ENCODE measurements around the gene PPM1H. TPM values are rescaled to one million over a fixed set of nuclear protein-coding genes. Genes with fewer than 3 reads are reported as not detected.

PPM1H gene
- polyA plus RNA-seq, 1 experiment, result 2.3 TPM

DNA sequence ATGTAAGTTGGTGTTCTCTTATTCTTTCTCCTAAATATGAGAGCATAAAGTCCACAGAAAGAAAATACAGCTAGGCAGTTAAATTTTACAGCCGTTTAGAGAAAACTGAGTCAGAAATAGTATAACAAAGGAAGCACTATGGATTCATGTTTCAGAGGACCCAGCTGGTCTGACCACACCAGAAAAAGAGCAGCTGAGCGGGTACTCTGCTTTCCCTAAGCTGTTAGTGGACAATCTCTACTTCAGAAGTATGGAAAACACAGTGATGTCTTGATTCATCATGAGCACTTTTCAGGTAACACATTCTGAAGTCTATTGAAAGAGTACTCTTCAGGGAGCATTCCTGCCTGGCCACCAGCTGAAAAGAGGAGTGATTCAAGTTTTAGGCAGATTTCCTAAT lies 12.4 kb downstream of the PPM1H start:
- POLR2A ChIA-PET, result no interaction called here
- CTCF ChIA-PET, result interaction anchor here (1.3 to 1.4 kb wide), 2 partner anchors 12 to 147 kb away, joined by 5 to 7 read pairs; partner anchors contain the start of gene PPM1H
- Histone ChIP-seq H3K4me3 (ENCODE audit: low read depth, low read length) (no peak overlapping the region), H3K27me3 (ENCODE audit: control insufficient read depth, insufficient read depth, low read length) (no peaks in the 10 kb centered on the region), H3K36me3 (ENCODE audit: control insufficient read depth, insufficient read depth, low read length) (no peaks in the 10 kb centered on the region)
- no peak for DNase-seq (ENCODE audit: low read depth)
- TF ChIP-seq, protein P1, sequence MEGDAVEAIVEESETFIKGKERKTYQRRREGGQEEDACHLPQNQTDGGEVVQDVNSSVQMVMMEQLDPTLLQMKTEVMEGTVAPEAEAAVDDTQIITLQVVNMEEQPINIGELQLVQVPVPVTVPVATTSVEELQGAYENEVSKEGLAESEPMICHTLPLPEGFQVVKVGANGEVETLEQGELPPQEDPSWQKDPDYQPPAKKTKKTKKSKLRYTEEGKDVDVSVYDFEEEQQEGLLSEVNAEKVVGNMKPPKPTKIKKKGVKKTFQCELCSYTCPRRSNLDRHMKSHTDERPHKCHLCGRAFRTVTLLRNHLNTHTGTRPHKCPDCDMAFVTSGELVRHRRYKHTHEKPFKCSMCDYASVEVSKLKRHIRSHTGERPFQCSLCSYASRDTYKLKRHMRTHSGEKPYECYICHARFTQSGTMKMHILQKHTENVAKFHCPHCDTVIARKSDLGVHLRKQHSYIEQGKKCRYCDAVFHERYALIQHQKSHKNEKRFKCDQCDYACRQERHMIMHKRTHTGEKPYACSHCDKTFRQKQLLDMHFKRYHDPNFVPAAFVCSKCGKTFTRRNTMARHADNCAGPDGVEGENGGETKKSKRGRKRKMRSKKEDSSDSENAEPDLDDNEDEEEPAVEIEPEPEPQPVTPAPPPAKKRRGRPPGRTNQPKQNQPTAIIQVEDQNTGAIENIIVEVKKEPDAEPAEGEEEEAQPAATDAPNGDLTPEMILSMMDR (IDR thresholded peaks at IDR 0.05; ENCODE audit: insufficient read depth, low read depth, low read length), result no peak

DNA sequence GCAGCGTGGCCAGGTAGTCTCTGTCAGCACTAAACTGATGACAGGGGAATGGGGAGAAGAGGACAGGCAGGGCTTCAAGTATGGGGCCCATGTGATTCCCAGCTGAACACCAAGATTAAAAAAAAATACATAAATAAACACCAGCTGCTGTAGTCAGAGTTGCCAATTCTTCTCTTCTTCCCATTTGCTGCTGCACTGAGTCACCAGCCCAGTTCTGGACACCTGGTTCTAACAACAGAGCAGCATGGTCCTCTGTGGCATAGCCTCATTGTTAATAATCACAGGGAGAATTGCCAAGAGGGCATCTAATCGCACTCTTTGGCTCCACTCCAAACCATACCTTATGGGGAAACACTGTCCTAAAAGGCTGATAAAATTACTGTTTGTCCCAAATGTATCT lies 15.1 kb downstream of the PPM1H start:
- DNase-seq (ENCODE audit: low read depth), result peak; percentile 51
- TF ChIP-seq, protein P1 (IDR thresholded peaks at IDR 0.05; ENCODE audit: insufficient read depth, low read depth, low read length), result no peak
- Histone ChIP-seq H3K27me3 (ENCODE audit: control insufficient read depth, insufficient read depth, low read length) (no peaks in the 10 kb centered on the region), H3K4me3 (ENCODE audit: low read depth, low read length) (no peak overlapping the region), H3K36me3 (ENCODE audit: control insufficient read depth, insufficient read depth, low read length) (no peaks in the 10 kb centered on the region)
- CTCF ChIA-PET, result interaction anchor here (0.6 to 1.3 kb wide), 3 partner anchors 72 to 107 kb away, joined by 3 to 4 read pairs (median 3); no protein-coding TSS in a partner anchor
- POLR2A ChIA-PET, result no interaction called here

DNA sequence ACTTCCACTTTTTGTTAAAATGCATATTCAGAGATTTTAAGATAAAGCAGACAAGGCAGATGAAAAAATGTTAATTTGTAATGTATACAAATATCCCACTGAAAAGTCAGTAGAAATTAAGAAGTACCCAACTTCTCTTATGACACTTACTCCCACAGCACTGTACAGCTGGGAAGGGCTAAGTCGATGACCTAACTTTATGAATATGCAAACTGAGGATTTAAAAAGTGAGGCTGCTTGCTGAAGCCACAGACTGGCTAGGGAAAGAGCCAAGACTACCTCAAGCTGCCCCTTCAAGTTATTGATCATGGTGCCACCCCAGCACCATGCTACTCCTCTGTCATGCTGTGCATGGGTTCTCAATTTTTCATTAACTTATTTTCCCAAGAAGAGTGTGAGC lies 17.0 kb downstream of the PPM1H start:
- POLR2A ChIA-PET, result no interaction called here
- CTCF ChIA-PET, result interaction anchor here (1.0 kb wide), 1 partner anchor 13 kb away, joined by 3 read pairs; no protein-coding TSS in a partner anchor
- Histone ChIP-seq H3K27me3 (ENCODE audit: control insufficient read depth, insufficient read depth, low read length) (no peaks in the 10 kb centered on the region; the same call in 1 of the 2 replicates), H3K4me3 (ENCODE audit: low read depth, low read length) (no peak overlapping the region), H3K36me3 (ENCODE audit: control insufficient read depth, insufficient read depth, low read length) (no peaks in the 10 kb centered on the region)
- TF ChIP-seq, protein P1 (IDR thresholded peaks at IDR 0.05; ENCODE audit: insufficient read depth, low read depth, low read length), result no peak
- no peak for DNase-seq (ENCODE audit: low read depth)

DNA sequence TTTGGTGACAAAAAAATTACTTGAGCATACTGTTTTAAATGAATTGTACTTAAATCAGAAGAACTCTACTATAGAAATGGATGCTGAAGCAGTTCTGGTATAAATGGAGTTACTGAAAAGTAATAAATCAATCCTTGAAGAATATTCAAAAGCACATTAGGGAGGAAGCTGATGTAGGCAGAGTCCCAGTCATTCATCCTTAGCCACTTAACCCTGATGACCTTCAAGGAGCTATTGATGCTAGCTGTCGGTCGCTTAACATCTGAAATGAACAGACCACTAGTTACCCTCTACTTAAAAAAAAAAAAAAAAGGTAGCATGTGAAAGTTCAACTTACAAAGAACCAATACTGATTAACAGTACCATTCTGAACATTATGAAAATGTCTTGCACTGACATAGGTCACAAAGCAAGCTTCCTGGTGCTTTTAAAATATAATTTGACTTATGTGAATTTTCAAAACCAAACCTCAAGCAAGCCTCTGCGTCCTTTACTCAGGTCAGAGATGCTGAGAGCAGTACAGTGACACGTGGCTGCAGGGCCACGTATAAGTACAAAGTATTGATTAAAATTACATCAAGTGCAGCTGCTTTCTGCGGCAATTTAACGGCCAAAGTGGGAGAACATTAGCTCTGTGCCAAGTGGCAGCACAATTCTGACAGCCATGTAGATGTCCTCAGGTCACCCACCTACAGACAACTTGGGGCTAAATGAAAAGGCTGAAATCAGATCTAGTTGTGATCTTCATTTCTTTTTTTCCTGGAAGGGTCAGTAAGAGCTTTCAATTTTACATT lies 18.1 kb downstream of the PPM1H start:
- Histone ChIP-seq H3K27me3 (ENCODE audit: control insufficient read depth, insufficient read depth, low read length) (no peaks in the 10 kb centered on the region; the same call in 1 of the 2 replicates), H3K4me3 (ENCODE audit: low read depth, low read length) (no peak overlapping the region), H3K36me3 (ENCODE audit: control insufficient read depth, insufficient read depth, low read length) (no peaks in the 10 kb centered on the region)
- CTCF ChIA-PET, result interaction anchor here (0.9 to 1.2 kb wide), 5 partner anchors 17 to 72 kb away, joined by 3 read pairs; no protein-coding TSS in a partner anchor
- POLR2A ChIA-PET, result no interaction called here
- TF ChIP-seq, protein P1 (IDR thresholded peaks at IDR 0.05; ENCODE audit: insufficient read depth, low read depth, low read length), result no peak
- DNase-seq (ENCODE audit: low read depth), result no peak

DNA sequence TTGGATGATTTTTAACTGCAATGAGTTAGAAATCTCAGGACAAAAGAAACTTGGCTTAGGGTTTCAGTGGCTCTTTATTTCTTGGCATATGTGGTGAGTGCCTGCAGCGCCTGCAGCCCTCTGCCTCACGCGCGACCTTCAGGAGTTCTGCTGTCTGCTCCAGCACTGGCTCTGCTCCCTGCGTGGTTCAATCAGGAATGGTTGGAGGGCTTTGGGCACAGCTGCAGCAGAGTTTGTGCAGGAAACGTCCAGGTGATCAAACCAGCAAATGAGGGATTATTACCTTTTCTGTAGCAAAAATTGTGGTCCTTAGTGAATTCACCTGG lies 19.8 kb downstream of the PPM1H start:
- ChIA-PET POLR2A (no interaction called here), CTCF (no interaction called here)
- TF ChIP-seq, protein P1 (IDR thresholded peaks at IDR 0.05; ENCODE audit: insufficient read depth, low read depth, low read length), result no peak
- Histone ChIP-seq H3K27me3 (ENCODE audit: control insufficient read depth, insufficient read depth, low read length) (no peaks in the 10 kb centered on the region; the same call in 1 of the 2 replicates), H3K4me3 (ENCODE audit: low read depth, low read length) (no peak overlapping the region), H3K36me3 (ENCODE audit: control insufficient read depth, insufficient read depth, low read length) (no peaks in the 10 kb centered on the region)
- DNase-seq (ENCODE audit: low read depth), result no peak

Data from BJ (cell line).